Stimulated activated CD8-positive, alpha-beta memory T cell treated with anti-CD3 and anti-CD28 coated beads, Interleukin-7, amount 100 ng/mL, for 1 hour (primary cell): Measurements from ENCODE around the gene MYO5B.
"Not testable (repeated sequence)": the region's sequence is repeated elsewhere in the genome, so short reads cannot be mapped to it uniquely, and the experiment has no call there.

Experiments
- DNase-seq, 2 donors: peaks; one replicate each; pipeline ENCODE4 v3.0.0-alpha.2; 2020; ENCODE audit warnings: low read depth in 2 of 2

Gene MYO5B

GRCh38 chr18:50104421-50104820 lies 90.5 kb downstream of the MYO5B start:
- no peak for DNase-seq

- DNase-seq: no peak
These were observed 95.1 kb downstream of the MYO5B start for GRCh38 chr18:50099725-50100407.

GRCh38 chr18:50097702-50098101 lies 97.2 kb downstream of the MYO5B start:
- no peak for DNase-seq

- no peak for DNase-seq
These were observed 98.0 kb downstream of the MYO5B start for GRCh38 chr18:50096766-50097435.

- DNase-seq: not testable (repeated sequence)
These were observed 100.2 kb downstream of the MYO5B start for GRCh38 chr18:50094786-50095185.

- DNase-seq: no peak
These were observed 100.7 kb downstream of the MYO5B start for GRCh38 chr18:50094221-50094773.

GRCh38 chr18:50093366-50094064 lies 101.4 kb downstream of the MYO5B start:
- DNase-seq: no peak

- DNase-seq: no peak
These were observed 102.6 kb downstream of the MYO5B start for GRCh38 chr18:50092245-50092805.

- DNase-seq: no peak
These were observed 103.3 kb downstream of the MYO5B start for GRCh38 chr18:50091509-50092244.

- no peak for DNase-seq
These were observed 104.3 kb downstream of the MYO5B start for GRCh38 chr18:50090370-50091312.

- no peak for DNase-seq
These were observed 105.2 kb downstream of the MYO5B start for GRCh38 chr18:50089702-50090101.

GRCh38 chr18:50083708-50084107 lies 111.2 kb downstream of the MYO5B start:
- no peak for DNase-seq

- DNase-seq: no peak
These were observed 113.9 kb downstream of the MYO5B start for GRCh38 chr18:50080932-50081560.

- DNase-seq: no peak
These were observed 114.6 kb downstream of the MYO5B start for GRCh38 chr18:50080316-50080715.

- DNase-seq: no peak
These were observed 115.2 kb downstream of the MYO5B start for GRCh38 chr18:50079571-50080295.

- DNase-seq: no peak
These were observed 118.7 kb downstream of the MYO5B start for GRCh38 chr18:50076277-50076676.

GRCh38 chr18:50075772-50076171 lies 119.2 kb downstream of the MYO5B start:
- DNase-seq: no peak

- DNase-seq: no peak
These were observed 120.5 kb downstream of the MYO5B start for GRCh38 chr18:50074404-50074803.

GRCh38 chr18:50073319-50073718 lies 121.6 kb downstream of the MYO5B start:
- no peak for DNase-seq
